ENCODE data around the gene ALK.

DNA sequence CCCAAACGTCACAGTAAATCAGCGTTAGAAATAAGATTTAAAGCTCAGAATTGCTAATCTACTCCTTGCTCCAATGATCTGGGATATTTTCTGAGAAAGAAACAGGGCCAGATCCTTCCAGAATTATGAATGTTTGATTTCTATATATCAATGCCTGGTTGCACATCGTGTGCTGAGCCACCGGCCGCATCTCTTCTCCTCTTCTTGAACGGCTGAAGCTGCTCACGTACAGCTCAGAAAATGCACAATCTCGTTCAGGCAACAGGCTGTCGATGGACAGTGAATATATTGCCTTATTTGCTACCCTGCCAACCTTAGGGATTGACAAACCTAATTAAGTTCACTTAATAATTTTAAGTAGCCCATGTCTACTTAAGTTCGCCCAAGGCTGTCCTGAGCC is 636.7 kb downstream of the ALK start:
- TF ChIP-seq, protein P1, sequence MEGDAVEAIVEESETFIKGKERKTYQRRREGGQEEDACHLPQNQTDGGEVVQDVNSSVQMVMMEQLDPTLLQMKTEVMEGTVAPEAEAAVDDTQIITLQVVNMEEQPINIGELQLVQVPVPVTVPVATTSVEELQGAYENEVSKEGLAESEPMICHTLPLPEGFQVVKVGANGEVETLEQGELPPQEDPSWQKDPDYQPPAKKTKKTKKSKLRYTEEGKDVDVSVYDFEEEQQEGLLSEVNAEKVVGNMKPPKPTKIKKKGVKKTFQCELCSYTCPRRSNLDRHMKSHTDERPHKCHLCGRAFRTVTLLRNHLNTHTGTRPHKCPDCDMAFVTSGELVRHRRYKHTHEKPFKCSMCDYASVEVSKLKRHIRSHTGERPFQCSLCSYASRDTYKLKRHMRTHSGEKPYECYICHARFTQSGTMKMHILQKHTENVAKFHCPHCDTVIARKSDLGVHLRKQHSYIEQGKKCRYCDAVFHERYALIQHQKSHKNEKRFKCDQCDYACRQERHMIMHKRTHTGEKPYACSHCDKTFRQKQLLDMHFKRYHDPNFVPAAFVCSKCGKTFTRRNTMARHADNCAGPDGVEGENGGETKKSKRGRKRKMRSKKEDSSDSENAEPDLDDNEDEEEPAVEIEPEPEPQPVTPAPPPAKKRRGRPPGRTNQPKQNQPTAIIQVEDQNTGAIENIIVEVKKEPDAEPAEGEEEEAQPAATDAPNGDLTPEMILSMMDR (IDR thresholded peaks at IDR 0.05) = no peak
- no peak for TF ChIP-seq POLR2A (IDR thresholded peaks at IDR 0.05)
